IPS-11a (cell line): Measurements from ENCODE around the gene PDLIM5.

ENCODE experiments used
- H3K4me3 ChIP-seq: one replicate; pipeline ENCODE4 v1.5.1; 2013; ENCODE audit warnings: low read depth, low read length, control low read depth

PDLIM5 gene

GRCh38 chr4:94678896-94679295 lies 227.2 kb downstream of the PDLIM5 start:
- no peak overlapping the region for H3K4me3 ChIP-seq

GRCh38 chr4:94680176-94680862 lies 228.6 kb downstream of the PDLIM5 start:
- no peak overlapping the region for H3K4me3 ChIP-seq

DNA sequence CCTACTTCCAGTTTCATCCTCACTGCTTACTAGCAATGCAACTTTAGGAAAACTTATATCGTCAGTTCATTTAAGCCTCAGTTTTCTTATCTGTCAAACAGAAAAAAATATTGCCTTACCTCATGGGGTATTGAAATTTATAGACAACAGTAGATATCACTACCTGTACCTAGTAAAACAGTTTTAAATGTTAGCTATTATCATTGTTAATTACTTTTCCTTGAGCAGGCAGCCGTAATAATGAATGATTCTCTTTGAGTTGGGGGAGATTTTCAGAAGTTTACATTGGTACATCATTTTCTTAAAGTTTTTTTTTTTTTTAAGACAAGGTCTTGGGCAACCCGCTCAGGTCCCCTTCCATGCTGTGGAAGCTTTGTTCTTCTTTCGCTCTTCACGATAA lies 234.3 kb downstream of the PDLIM5 start:
- H3K4me3 ChIP-seq = no peak overlapping the region

GRCh38 chr4:94689155-94689860 lies 237.6 kb downstream of the PDLIM5 start:
- no peak overlapping the region for H3K4me3 ChIP-seq

GRCh38 chr4:94690851-94691254 lies 239.1 kb downstream of the PDLIM5 start:
- H3K4me3 ChIP-seq = no peak overlapping the region

DNA sequence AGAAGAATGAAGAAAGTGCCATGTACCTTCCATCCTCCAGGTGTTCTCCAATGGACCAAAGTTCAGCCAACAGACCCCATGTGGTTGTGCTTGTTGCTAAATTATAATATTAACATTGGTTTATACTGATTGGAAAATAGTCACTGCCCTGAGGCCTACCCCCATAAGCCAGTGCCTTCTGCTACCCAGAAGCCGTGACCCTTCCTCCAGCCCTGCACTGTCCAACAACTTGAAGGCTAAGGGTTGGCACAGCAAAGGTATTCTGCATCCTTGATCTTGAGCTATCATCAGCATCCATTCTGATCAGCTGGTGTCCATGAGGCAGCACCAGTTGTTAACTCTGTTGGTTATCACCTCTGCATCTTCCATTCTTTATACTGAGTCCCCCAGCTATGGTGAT lies 239.8 kb downstream of the PDLIM5 start:
- no peak overlapping the region for H3K4me3 ChIP-seq

GRCh38 chr4:94695384-94695783 lies 243.6 kb downstream of the PDLIM5 start:
- no peak overlapping the region for H3K4me3 ChIP-seq

- no peak overlapping the region for H3K4me3 ChIP-seq
These were observed 246.4 kb downstream of the PDLIM5 start for GRCh38 chr4:94698187-94698586.

- no peak overlapping the region for H3K4me3 ChIP-seq
These were observed 248.6 kb downstream of the PDLIM5 start for GRCh38 chr4:94700298-94700697.

GRCh38 chr4:94701631-94702300 lies 250.0 kb downstream of the PDLIM5 start:
- no peak overlapping the region for H3K4me3 ChIP-seq

GRCh38 chr4:94711635-94712034 lies 259.9 kb downstream of the PDLIM5 start:
- H3K4me3 ChIP-seq = no peak overlapping the region

GRCh38 chr4:94714365-94715160 lies 262.8 kb downstream of the PDLIM5 start:
- no peak overlapping the region for H3K4me3 ChIP-seq

DNA sequence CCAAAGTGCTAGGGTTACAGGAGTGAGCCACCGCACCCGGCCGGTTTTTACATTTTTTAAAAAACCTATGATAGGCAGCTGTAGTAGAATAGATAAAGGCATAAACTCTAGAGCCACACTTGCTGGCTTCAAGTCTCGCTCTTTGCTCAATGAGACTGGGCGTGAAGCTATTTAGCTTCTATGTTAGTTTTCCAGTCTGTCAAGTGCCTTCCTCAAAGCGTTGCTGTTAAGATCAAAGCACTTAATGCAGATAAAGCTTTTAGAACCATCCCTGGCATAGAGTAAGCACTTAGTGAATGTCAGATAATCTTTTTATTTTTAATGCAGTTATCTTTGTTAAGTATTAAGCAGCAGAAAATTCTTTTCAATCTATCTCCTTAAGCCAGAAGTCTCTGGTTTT lies 264.0 kb downstream of the PDLIM5 start:
- H3K4me3 ChIP-seq = no peak overlapping the region
